ENCODE results near the gene SEL1L. TPM values are rescaled to one million over a fixed set of nuclear protein-coding genes. Genes with fewer than 3 reads are reported as not detected.
"Not testable (repeated sequence)": the region's sequence is repeated elsewhere in the genome, so short reads cannot be mapped to it uniquely, and the experiment has no call there.

SEL1L gene
- polyA plus RNA-seq, 3 donors: 14.4 to 48.4 (median 42.5) TPM

DNA sequence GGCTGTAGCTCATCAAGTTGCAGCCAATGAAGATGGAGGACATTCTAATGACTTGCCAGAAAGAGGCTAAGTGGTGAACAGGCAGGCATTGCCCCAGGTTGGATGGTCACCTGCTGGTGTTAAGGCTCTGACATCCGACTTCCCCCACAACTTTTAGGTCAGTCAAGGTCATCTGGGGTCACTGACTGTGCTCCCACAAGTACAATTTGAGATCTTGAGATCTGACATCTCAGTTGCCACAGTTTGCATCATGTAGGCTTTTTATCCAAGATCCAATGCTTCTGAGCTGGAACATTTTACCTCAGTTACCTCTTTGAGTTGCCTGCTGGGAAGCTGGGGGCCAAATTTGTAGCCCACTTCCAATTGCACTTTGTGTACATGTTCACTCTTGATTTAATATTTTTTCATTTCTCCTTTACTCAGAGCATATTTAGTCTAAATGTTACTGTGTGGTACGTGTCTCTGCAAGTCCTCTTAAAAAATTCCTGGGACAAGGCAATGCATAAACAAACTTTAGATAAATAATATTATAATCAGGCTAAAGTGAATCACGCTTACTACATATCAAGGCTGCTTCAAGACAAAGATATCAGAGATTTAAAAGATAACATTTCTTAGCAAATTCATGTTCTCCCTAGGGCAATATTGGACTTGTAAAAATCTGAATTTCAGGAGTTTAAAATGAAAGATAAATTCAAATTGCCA lies 61.4 kb downstream of the SEL1L start:
- Mint-ChIP-seq H3K36me3 (peaks cover 43 to 44% of the 10 kb centered on the region in 2 donors), H3K4me3 (no peak overlapping the region), H3K27me3 (ENCODE audit: low read depth in 3 of 3) (no peaks in the 10 kb centered on the region), H3K9me3 (peaks cover 0 to 2% (median 0%) of the 10 kb centered on the region in 7 donors), H3K4me1 (peaks cover 12% of the 10 kb centered on the region), H3K27ac (no peak overlapping the region)
- Histone ChIP-seq H3K4me2 (replicated peaks; ENCODE audit: extremely low read depth, low read length, poor library complexity, severe bottlenecking) (no peak overlapping the region), H3K9ac (ENCODE audit: insufficient read depth, low read length, poor library complexity, severe bottlenecking) (no peak overlapping the region), H3K9me3 (replicated peaks in 1 of 2; ENCODE audit: control insufficient read depth in 1 of 2, insufficient read depth in 1 of 2, low read length in 2 of 2) (no peaks in the 10 kb centered on the region), H3K27me3 (ENCODE audit: control insufficient read depth in 2 of 2, insufficient read depth in 2 of 2, low read length in 2 of 2) (no peaks in the 10 kb centered on the region), H3K4me1 (ENCODE audit: control insufficient read depth in 1 of 2, insufficient read depth in 2 of 2, low read length in 2 of 2) (no peaks in the 10 kb centered on the region), H4K20me1 (ENCODE audit: insufficient read depth, low read length) (no peaks in the 10 kb centered on the region), H3K4me3 (replicated peaks in 1 of 3; ENCODE audit: low read depth in 2 of 3, low read length in 3 of 3) (no peak overlapping the region), H2AFZ (ENCODE audit: insufficient read depth, low read depth, low read length, poor library complexity, severe bottlenecking) (no peak overlapping the region), H3K36me3 (replicated peaks in 1 of 2; ENCODE audit: control insufficient read depth in 1 of 2, insufficient read depth in 2 of 2, low read length in 2 of 2) (peaks cover 33 to 54% of the 10 kb centered on the region in 2 donors), H3K79me2 (ENCODE audit: insufficient read depth, low read length) (no peaks in the 10 kb centered on the region), H3K27ac (ENCODE audit: low read depth in 1 of 2, low read length in 2 of 2) (no peak overlapping the region)
- 100% methylated on average over 1 of the region's 3 CpGs for WGBS (ENCODE audit: insufficient coverage)
- no peak for DNase-seq
- intact Hi-C loops (cut with micrococcal nuclease): no loop called here
- TF ChIP-seq, protein P1, sequence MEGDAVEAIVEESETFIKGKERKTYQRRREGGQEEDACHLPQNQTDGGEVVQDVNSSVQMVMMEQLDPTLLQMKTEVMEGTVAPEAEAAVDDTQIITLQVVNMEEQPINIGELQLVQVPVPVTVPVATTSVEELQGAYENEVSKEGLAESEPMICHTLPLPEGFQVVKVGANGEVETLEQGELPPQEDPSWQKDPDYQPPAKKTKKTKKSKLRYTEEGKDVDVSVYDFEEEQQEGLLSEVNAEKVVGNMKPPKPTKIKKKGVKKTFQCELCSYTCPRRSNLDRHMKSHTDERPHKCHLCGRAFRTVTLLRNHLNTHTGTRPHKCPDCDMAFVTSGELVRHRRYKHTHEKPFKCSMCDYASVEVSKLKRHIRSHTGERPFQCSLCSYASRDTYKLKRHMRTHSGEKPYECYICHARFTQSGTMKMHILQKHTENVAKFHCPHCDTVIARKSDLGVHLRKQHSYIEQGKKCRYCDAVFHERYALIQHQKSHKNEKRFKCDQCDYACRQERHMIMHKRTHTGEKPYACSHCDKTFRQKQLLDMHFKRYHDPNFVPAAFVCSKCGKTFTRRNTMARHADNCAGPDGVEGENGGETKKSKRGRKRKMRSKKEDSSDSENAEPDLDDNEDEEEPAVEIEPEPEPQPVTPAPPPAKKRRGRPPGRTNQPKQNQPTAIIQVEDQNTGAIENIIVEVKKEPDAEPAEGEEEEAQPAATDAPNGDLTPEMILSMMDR (IDR thresholded peaks at IDR 0.05): no peak

DNA sequence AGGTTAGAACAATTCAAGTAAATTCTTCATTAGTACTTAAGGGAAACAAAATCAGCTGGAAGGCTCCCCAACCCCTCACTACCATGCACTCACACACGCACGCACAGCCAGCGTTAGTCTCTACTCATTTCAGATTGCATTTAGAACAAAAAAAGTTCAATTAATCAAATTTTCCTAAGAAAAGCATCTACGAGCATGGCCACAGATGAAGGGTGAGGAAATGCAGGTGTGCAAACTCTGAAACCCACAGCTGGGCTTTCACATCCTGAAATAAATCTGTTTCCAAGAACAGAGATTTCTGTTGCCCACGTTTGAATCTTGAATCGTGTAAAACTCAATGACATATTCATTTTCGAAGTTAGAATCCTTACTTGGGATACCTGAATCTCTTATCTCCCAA lies 62.6 kb downstream of the SEL1L start:
- H3K9ac ChIP-seq (ENCODE audit: insufficient read depth, low read length, poor library complexity, severe bottlenecking): no peak overlapping the region
- Mint-ChIP-seq H3K27ac (no peak overlapping the region), H3K36me3 (peaks cover 31 to 32% of the 10 kb centered on the region in 2 donors), H3K4me3 (no peak overlapping the region), H3K4me1 (peaks cover 12% of the 10 kb centered on the region), H3K9me3 (peaks cover 0 to 2% (median 0%) of the 10 kb centered on the region in 7 donors), H3K27me3 (ENCODE audit: low read depth in 3 of 3) (peaks cover 0 to 2% (median 0%) of the 10 kb centered on the region in 3 donors)
- intact Hi-C loops (cut with micrococcal nuclease): no loop called here
- H3K27ac ChIP-seq (ENCODE audit: low read depth in 1 of 2, low read length in 2 of 2): no peak overlapping the region
- WGBS (ENCODE audit: insufficient coverage): 79% methylated on average over 4 of the region's 7 CpGs
- H3K4me3 ChIP-seq (replicated peaks in 1 of 3; ENCODE audit: low read depth in 2 of 3, low read length in 3 of 3): no peak overlapping the region
- H2AFZ ChIP-seq (ENCODE audit: insufficient read depth, low read depth, low read length, poor library complexity, severe bottlenecking): no peak overlapping the region
- TF ChIP-seq, protein P1 (IDR thresholded peaks at IDR 0.05): no peak
- no peaks in the 10 kb centered on the region for H4K20me1 ChIP-seq (ENCODE audit: insufficient read depth, low read length)
- no peaks in the 10 kb centered on the region for H3K9me3 ChIP-seq (replicated peaks in 1 of 2; ENCODE audit: control insufficient read depth in 1 of 2, insufficient read depth in 1 of 2, low read length in 2 of 2)
- H3K36me3 ChIP-seq (replicated peaks in 1 of 2; ENCODE audit: control insufficient read depth in 1 of 2, insufficient read depth in 2 of 2, low read length in 2 of 2): peaks cover 21 to 42% of the 10 kb centered on the region in 2 donors
- DNase-seq: no peak
- H3K27me3 ChIP-seq (ENCODE audit: control insufficient read depth in 2 of 2, insufficient read depth in 2 of 2, low read length in 2 of 2): no peaks in the 10 kb centered on the region
- no peak overlapping the region for H3K4me2 ChIP-seq (replicated peaks; ENCODE audit: extremely low read depth, low read length, poor library complexity, severe bottlenecking)
- no peaks in the 10 kb centered on the region for H3K4me1 ChIP-seq (ENCODE audit: control insufficient read depth in 1 of 2, insufficient read depth in 2 of 2, low read length in 2 of 2)
- H3K79me2 ChIP-seq (ENCODE audit: insufficient read depth, low read length): no peaks in the 10 kb centered on the region

DNA sequence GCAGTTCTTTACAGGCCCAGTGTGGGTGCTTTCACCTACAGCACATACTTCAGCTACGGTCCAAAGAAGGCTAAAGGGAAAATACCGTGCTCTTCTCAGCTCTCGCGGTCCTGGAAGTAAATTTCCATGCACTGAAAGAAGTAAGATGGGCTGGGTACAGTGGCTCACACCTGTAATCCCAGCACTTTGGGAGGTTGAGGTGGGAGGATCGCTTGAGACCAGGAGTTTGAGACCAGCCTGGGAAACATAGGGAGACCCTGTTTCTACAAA lies 63.2 kb downstream of the SEL1L start:
- H3K27ac Mint-ChIP-seq; H3K27ac ChIP-seq (ENCODE audit: low read depth in 1 of 2, low read length in 2 of 2); intact Hi-C loops (cut with micrococcal nuclease); H3K27me3 Mint-ChIP-seq (ENCODE audit: low read depth in 3 of 3); H3K4me1 ChIP-seq (ENCODE audit: control insufficient read depth in 1 of 2, insufficient read depth in 2 of 2, low read length in 2 of 2); H3K9ac ChIP-seq (ENCODE audit: insufficient read depth, low read length, poor library complexity, severe bottlenecking); H3K4me3 Mint-ChIP-seq; H2AFZ ChIP-seq (ENCODE audit: insufficient read depth, low read depth, low read length, poor library complexity, severe bottlenecking); DNase-seq; H3K27me3 ChIP-seq (ENCODE audit: control insufficient read depth in 2 of 2, insufficient read depth in 2 of 2, low read length in 2 of 2); H3K9me3 ChIP-seq (replicated peaks in 1 of 2; ENCODE audit: control insufficient read depth in 1 of 2, insufficient read depth in 1 of 2, low read length in 2 of 2); H3K4me3 ChIP-seq (replicated peaks in 1 of 3; ENCODE audit: low read depth in 2 of 3, low read length in 3 of 3); H3K4me2 ChIP-seq (replicated peaks; ENCODE audit: extremely low read depth, low read length, poor library complexity, severe bottlenecking); H3K9me3 Mint-ChIP-seq; H3K79me2 ChIP-seq (ENCODE audit: insufficient read depth, low read length); H4K20me1 ChIP-seq (ENCODE audit: insufficient read depth, low read length): not testable (repeated sequence)
- Mint-ChIP-seq H3K4me1 (peaks cover 12% of the 10 kb centered on the region), H3K36me3 (peaks cover 27 to 28% of the 10 kb centered on the region in 2 donors)
- WGBS (ENCODE audit: insufficient coverage): 80% methylated on average over 2 of the region's 5 CpGs
- H3K36me3 ChIP-seq (replicated peaks in 1 of 2; ENCODE audit: control insufficient read depth in 1 of 2, insufficient read depth in 2 of 2, low read length in 2 of 2): peaks cover 16 to 36% of the 10 kb centered on the region in 2 donors

All from CD14-positive monocyte (primary cell).